ENCODE data around the gene ATXN7. TPM values are rescaled to one million over a fixed set of nuclear protein-coding genes. Genes with fewer than 3 reads are reported as not detected.

ATXN7 gene
- total RNA-seq, 1 experiment from 2014 or later: 27.5 TPM

GRCh38 chr3:64038253-64038767 lies 174.6 kb downstream of the ATXN7 start:
- Histone ChIP-seq H3K4me2 (ENCODE audit: low read length) (no peak overlapping the region), H3K27me3 (ENCODE audit: insufficient read depth, low read length) (peaks cover 41% of the 10 kb centered on the region), H2AFZ (ENCODE audit: low read depth, low read length, poor library complexity, severe bottlenecking) (no peak overlapping the region), H3K4me1 (ENCODE audit: control insufficient read depth in 1 of 2, insufficient read depth in 2 of 2, low read length in 2 of 2) (no peaks in the 10 kb centered on the region), H3K9ac (ENCODE audit: low read length) (no peak overlapping the region), H3K27ac (ENCODE audit: low read depth, low read length) (no peak overlapping the region), H3K79me2 (ENCODE audit: insufficient read depth, low read length) (no peaks in the 10 kb centered on the region), H3K4me3 (replicated peaks in 1 of 2; ENCODE audit: low read depth in 1 of 2, low read length in 2 of 2) (no peak overlapping the region), H4K20me1 (ENCODE audit: insufficient read depth) (no peaks in the 10 kb centered on the region), H3K9me2 (ENCODE audit: insufficient read depth) (no peaks in the 10 kb centered on the region), H3K9me3 (ENCODE audit: control insufficient read depth in 1 of 2, insufficient read depth in 1 of 2, low read depth in 1 of 2, low read length in 2 of 2) (0 out of 4 replicates have a peak, but pooled peaks cover 0 to 5% of the 10 kb centered on the region in 2 experiments), H3K36me3 (ENCODE audit: control insufficient read depth in 1 of 2, insufficient read depth in 2 of 2, low read length in 2 of 2) (no peaks in the 10 kb centered on the region)
- ChIA-PET RAD21 (ENCODE audit: low non-redundant PET in 1 of 2, low total read pairs in 2 of 2, uncharacterized antibody in 2 of 2, unreplicated experiment in 2 of 2) (no interaction called here), POLR2A (no interaction called here), CTCF (interaction anchor here (1.6 kb wide), 1 partner anchor 8 kb away, joined by 3 read pairs; no protein-coding TSS in a partner anchor)
- BruUV-seq (replicated peaks): no TSS peak
- DNase-seq (ENCODE audit: low read depth, low spot score) (no peak), ATAC-seq (no peak)
- intact Hi-C loops (cut with micrococcal nuclease): no loop called here
- TF ChIP-seq YY1 (IDR thresholded peaks at IDR 0.05; ENCODE audit: extremely low read depth, insufficient replicate concordance, low read depth, low read length) (no peak), POLR2A (IDR thresholded peaks at IDR 0.05; ENCODE audit: borderline replicate concordance, extremely low read depth, insufficient read depth, insufficient read length) (no peak), SP1 (IDR thresholded peaks at IDR 0.05; ENCODE audit: low read depth) (no peak), ELF1 (IDR thresholded peaks at IDR 0.05; ENCODE audit: borderline replicate concordance, low read depth) (no peak), EZH2 (IDR thresholded peaks at IDR 0.05) (no peak), ZBTB33 (IDR thresholded peaks at IDR 0.05; ENCODE audit: extremely low read depth, insufficient replicate concordance, low read length) (no peak), CEBPB (IDR thresholded peaks at IDR 0.05; ENCODE audit: low read depth) (no peak), ZFX (IDR thresholded peaks at IDR 0.05) (no peak), FOSL1 (IDR thresholded peaks at IDR 0.05; ENCODE audit: low read depth) (no peak), SIN3A (IDR thresholded peaks at IDR 0.05; ENCODE audit: low read depth) (no peak), ATF3 (IDR thresholded peaks at IDR 0.05) (no peak), POLR2AphosphoS5 (IDR thresholded peaks at IDR 0.05; ENCODE audit: low read depth, low read length) (no peak), CBX3 (IDR thresholded peaks at IDR 0.05; ENCODE audit: low read depth) (no peak), CTCF (IDR thresholded peaks at IDR 0.05 in 2 of 3, conservative IDR thresholded peaks at IDR 0.05 in 1 of 3; ENCODE audit: borderline replicate concordance in 1 of 3, insufficient read depth in 1 of 3, low read depth in 2 of 3, low read length in 2 of 3) (no peak), TCF7L2 (IDR thresholded peaks at IDR 0.05; ENCODE audit: borderline replicate concordance, extremely low read depth, insufficient read depth, insufficient read length) (no peak), ZNF274 (IDR thresholded peaks at IDR 0.05; ENCODE audit: low read depth, low read length) (no peak), MAX (IDR thresholded peaks at IDR 0.05) (no peak), EGR1 (IDR thresholded peaks at IDR 0.05; ENCODE audit: low read depth) (no peak)

Data from HCT116 (cell line).